Measurements from ENCODE around the gene B4GALT2.

Gene B4GALT2

GRCh38 chr1:44033756-44034155, 54.7 kb downstream of the B4GALT2 start:
- H3K4me3 ChIP-seq (ENCODE audit: low read length) = no peak overlapping the region
- no peak for TF ChIP-seq ZNF274 (IDR thresholded peaks at IDR 0.05; ENCODE audit: low read depth, low read length)

GRCh38 chr1:44034423-44034822, 55.4 kb downstream of the B4GALT2 start:
- no peak for TF ChIP-seq ZNF274 (IDR thresholded peaks at IDR 0.05; ENCODE audit: low read depth, low read length)

GRCh38 chr1:44034976-44035716, 56.1 kb downstream of the B4GALT2 start:
- no peak overlapping the region for H3K4me3 ChIP-seq (ENCODE audit: low read length)
- TF ChIP-seq ZNF274 (IDR thresholded peaks at IDR 0.05; ENCODE audit: low read depth, low read length) = no peak

More at GRCh38 chr1:44034423-44034822, 55.4 kb downstream of the B4GALT2 start:
- no peak overlapping the region for H3K4me3 ChIP-seq (ENCODE audit: low read length)

- no peak for TF ChIP-seq ZNF274 (IDR thresholded peaks at IDR 0.05; ENCODE audit: low read depth, low read length)
- H3K4me3 ChIP-seq (ENCODE audit: low read length) = no peak overlapping the region
These were observed 56.9 kb downstream of the B4GALT2 start for GRCh38 chr1:44035726-44036408.

GRCh38 chr1:44036409-44037139, 57.6 kb downstream of the B4GALT2 start:
- no peak overlapping the region for H3K4me3 ChIP-seq (ENCODE audit: low read length)
- no peak for TF ChIP-seq ZNF274 (IDR thresholded peaks at IDR 0.05; ENCODE audit: low read depth, low read length)

- TF ChIP-seq ZNF274 (IDR thresholded peaks at IDR 0.05; ENCODE audit: low read depth, low read length) = no peak
- H3K4me3 ChIP-seq (ENCODE audit: low read length) = no peak overlapping the region
These were observed 58.1 kb downstream of the B4GALT2 start for GRCh38 chr1:44037154-44037553.

GRCh38 chr1:44038876-44039657, 60.1 kb downstream of the B4GALT2 start:
- TF ChIP-seq ZNF274 (IDR thresholded peaks at IDR 0.05; ENCODE audit: low read depth, low read length) = no peak
- H3K4me3 ChIP-seq (ENCODE audit: low read length) = no peak overlapping the region

- H3K4me3 ChIP-seq (ENCODE audit: low read length) = no peak overlapping the region
- no peak for TF ChIP-seq ZNF274 (IDR thresholded peaks at IDR 0.05; ENCODE audit: low read depth, low read length)
These were observed 61.4 kb downstream of the B4GALT2 start for GRCh38 chr1:44040418-44040817.
